HG02970 (cell line): Measurements from ENCODE around the gene CDC42BPB.

Experiments used
- ATAC-seq: cut with Tn5 transposase; IDR thresholded peaks from one replicate; pipeline ENCODE4 v1.9.1; 2021; ENCODE audit warnings: mild to moderate bottlenecking, moderate library complexity, moderate number of reproducible peaks; ENCODE audit not compliant: unreplicated experiment, low FRiP score

Gene CDC42BPB

GRCh38 chr14:103057372-103058163 lies at the start of gene CDC42BPB:
Gene CDC42BPB, minus strand, starts transcription at chr14:103057549. Its CDS starts 376 bp downstream, at chr14:103057173.
- ATAC-seq: peak; percentile 82

GRCh38 chr14:103105580-103106150 lies 48.3 kb upstream of the CDC42BPB start:
- ATAC-seq: no peak

GRCh38 chr14:103104654-103105452 lies 47.5 kb upstream of the CDC42BPB start:
- peak; percentile 47 for ATAC-seq

DNA sequence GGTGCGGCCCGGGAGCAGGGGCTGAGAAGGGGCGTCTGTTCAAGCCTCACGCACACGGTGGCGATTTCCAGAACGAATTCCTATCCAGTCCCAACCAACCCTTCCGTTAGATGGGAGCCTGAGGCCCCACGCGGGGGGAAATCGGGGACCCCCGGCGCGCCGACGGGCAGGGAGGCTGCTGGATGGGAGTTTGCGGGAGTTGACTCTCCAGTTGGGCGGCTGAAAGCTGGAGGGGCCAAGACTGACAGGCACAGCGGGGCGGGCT lies 47.0 kb upstream of the CDC42BPB start:
- ATAC-seq: no peak

- ATAC-seq: no peak
These were observed 46.4 kb upstream of the CDC42BPB start for GRCh38 chr14:103103461-103104388.

GRCh38 chr14:103102689-103103260 lies 45.4 kb upstream of the CDC42BPB start:
- ATAC-seq: no peak

GRCh38 chr14:103101963-103102688 lies 44.8 kb upstream of the CDC42BPB start:
- no peak for ATAC-seq

DNA sequence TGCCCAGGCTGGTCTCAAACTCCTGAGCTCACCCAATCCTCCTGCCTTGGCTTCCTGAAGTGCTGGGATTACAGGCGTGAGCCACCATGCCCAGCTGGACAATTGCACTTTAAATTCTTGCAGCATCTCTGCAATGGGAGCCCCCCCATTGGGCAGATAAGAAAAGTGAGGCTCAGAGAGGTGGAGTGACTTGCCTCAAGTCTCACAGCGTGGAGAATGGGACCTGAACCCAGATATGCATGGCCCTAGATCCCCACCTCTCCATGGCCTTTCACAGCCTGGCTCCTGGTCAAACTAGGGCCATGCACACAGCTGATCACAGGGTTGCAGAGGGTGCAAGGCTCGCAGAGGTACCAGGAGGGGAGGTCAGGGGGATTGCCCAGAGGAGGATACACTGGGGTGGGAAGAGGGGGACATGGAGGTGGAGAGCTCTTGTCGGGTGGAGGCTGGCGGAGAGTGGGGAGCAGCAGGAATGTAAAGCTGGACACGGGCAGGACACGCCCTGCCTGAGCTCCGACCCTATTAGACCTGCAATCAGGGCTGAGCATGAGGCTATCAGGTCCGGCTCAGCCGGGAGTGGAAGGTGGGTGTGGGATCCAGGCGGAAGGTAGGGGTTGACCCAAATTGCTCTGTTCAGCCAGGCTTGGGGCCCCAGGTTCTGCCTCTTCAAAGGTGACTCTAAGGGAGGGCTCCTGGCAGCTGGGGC lies 44.1 kb upstream of the CDC42BPB start:
- ATAC-seq: no peak

DNA sequence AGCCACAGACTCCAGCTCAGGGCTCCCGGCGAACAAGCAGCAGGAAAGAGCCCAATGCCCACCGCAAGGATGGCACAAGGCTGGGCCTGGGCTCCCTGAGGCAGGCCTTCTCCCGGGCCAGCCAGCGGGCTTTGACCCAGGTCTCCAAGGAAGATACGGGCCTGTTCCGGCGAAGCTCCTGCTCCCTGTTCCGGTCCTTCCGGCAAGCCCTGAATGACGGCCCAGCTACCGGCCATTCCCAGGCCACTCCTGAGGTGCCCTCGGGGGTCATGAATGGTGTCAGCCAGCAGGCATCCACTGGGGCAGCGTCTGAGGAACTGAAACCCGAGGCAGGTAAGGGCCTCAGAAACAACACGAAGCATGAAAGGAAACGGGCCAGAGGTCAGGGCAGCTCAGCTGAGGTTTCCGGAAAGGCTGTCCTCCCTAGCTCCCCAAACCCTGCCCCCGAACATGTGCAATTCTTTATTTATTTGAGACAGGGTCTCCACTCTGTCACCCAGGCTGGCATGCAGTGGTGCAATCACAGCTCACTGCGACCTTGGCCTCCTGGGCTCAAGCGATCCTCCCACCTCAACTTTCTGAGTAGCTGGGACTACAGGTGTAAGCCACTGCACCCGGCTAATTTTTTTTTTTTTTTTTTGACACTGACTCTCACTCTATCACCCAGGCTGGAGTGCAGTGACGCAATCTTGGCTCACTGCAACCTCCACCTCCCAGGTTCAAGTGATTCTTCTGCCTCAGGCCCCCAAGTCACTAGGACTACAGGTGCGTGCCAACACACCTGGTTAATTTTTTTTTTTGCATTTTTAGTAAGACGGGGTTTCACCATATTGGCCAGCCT lies 43.2 kb upstream of the CDC42BPB start:
- no peak for ATAC-seq

- no peak for ATAC-seq
These were observed 42.5 kb upstream of the CDC42BPB start for GRCh38 chr14:103099733-103100280.

- ATAC-seq: no peak
These were observed 41.9 kb upstream of the CDC42BPB start for GRCh38 chr14:103099081-103099732.

GRCh38 chr14:103097994-103098957 lies 40.9 kb upstream of the CDC42BPB start:
- ATAC-seq: no peak

DNA sequence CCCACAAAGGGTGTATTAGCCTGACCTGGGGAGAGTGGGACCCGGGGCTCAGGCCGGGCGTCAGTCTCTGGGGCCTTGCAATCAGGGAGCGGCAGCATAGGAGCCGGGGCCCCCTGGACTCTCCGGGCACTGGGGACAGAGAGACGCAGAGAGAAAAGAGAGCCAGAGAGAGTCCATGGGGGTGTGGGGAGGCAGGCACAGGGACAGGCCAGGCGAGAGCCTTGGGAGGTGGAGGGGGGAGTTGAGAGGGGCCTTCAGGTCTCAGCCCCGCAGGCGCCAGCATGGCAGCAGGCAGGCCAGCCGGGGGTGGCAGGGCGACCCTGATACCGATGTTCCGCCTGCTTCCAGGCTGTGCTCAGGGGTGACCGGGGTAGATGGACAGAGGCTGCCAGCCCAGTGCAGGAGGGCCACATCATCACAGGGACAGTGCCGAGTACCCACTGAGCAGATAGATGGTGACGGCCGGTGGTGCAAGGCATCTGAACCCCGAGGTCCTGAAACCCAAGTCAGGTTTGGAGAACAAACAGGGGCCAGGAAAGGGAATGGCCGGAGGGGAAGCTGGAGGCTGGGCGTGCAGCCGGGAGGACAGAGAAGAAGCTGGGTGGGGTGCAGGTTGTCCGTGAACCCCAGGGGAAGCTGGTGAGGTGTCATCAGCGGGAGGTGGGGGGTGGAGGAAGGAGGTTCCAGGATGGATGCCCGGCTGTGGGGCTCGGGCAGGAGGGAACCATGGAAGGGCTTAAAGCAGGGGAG lies 40.1 kb upstream of the CDC42BPB start:
- no peak for ATAC-seq

- ATAC-seq: no peak
These were observed 39.0 kb upstream of the CDC42BPB start for GRCh38 chr14:103096387-103096786.

DNA sequence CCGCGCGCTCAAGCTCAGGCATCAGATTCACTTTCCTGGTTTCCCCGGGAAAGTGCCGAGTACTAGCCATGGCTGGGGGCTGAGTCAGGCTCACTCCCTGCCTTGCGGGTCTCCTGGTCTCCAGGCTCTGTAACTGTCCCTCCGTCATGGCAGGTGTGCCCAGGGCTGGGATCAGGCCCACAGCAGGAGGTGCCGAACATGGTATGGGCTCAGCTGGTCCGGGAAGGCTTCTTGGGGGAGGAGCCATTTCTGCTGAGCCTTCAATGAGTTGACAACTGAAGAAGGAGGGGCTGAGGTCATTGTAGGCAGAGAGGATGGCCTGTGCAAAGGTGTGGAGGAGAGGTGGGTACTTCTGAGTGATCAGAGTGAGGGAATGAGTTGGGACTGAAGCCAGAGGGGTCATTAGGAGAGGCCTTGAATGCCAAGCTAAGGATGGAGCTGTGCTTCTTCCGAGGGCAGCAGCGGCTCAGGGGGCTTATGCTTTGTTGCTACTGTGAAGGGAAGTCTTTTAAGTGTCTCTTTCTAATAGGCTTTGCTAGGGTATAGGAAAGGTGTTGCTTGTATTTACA lies 37.9 kb upstream of the CDC42BPB start:
- ATAC-seq: no peak
